HG03342 (cell line): ENCODE results near the gene SUGCT.
"Not testable (repeated sequence)": the region's sequence is repeated elsewhere in the genome, so short reads cannot be mapped to it uniquely, and the experiment has no call there.

Source experiments
- ATAC-seq: cut with Tn5 transposase; IDR thresholded peaks from one replicate; pipeline ENCODE4 v1.9.1; 2021; ENCODE audit warnings: mild to moderate bottlenecking, moderate library complexity; ENCODE audit not compliant: unreplicated experiment

Gene SUGCT

DNA sequence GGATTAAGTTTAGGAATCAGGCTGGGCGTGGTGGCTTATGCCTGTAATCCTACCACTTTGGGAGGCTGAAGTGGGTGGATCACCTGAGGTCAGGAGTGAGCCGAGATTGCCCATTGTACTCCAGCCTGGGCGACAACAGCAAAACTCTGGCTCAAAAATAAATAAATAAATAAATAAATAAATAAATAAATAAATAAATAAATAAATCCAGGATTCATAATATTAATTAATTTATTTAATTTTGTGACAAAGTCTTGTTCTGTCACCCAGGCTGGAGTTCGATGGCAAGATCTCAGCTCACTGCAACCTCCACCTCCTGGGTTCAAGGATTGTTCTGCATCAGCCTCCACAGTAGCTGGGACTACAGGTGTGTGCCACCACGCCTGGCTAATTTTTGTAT, 4.2 kb downstream of the SUGCT start:
- ATAC-seq = no peak

DNA sequence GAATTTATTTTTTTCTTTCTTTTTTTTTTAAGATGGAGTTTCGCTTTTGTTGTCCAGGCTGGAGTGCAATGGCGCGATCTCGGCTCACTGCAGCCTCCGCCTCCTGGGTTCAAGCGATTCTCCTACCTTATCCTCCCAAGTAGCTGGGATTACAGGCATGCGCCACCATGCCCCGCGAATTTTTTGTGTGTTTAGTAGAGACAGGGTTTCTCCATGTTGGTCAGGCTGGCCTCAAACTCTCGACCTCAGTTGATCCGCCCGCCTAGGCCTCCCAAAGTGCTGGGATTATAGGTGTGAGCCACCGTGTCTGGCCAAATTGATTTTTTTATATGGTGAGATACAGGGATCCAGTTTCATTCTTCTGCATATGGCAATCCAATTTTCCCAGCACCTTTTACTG, 5.1 kb downstream of the SUGCT start:
- not testable (repeated sequence) for ATAC-seq

DNA sequence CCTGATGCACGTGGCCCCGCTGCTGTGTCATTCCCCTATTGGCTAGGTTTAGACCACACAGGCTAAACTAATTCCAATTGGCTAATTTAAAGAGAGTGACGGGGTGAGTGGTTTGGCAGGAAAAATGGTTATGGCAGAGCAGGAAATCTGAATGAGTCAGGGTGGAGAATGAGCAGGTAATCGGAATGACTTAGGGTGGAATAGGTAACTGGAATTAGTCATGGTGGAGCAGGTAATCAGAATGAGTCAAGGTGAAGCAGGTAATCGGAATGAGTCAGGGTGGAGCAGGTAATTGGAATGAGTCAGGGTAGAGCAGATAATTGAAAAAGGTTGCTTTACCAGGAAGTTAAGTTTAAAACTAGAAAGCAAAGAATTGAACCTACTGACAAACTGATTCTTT, 7.1 kb downstream of the SUGCT start:
- ATAC-seq = not testable (repeated sequence)

DNA sequence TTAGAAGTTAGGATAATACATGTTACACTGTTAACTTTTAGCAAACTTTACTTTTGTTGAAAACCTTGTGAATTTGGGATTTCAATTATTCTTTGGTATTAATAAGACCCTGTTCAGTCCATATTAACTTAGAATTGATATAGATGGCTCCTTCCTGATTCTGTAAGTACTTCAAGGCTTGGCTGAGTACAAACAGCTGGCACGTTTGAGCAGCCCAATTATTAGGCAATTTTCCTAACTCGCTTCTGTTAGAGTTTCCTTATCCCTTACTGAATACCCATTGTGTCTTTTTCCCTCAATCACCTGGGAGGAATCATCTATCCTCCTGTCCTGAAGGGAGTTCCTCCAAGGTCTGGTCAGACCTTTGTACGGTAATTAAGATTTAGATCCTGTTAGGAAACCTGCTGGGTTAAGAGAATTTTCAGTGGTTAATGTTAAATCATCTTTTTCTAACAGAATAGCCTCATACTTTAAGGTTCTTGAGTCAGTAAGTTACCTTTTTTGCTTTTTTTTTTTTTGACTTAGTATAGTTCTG, 10.9 kb downstream of the SUGCT start:
- not testable (repeated sequence) for ATAC-seq

DNA sequence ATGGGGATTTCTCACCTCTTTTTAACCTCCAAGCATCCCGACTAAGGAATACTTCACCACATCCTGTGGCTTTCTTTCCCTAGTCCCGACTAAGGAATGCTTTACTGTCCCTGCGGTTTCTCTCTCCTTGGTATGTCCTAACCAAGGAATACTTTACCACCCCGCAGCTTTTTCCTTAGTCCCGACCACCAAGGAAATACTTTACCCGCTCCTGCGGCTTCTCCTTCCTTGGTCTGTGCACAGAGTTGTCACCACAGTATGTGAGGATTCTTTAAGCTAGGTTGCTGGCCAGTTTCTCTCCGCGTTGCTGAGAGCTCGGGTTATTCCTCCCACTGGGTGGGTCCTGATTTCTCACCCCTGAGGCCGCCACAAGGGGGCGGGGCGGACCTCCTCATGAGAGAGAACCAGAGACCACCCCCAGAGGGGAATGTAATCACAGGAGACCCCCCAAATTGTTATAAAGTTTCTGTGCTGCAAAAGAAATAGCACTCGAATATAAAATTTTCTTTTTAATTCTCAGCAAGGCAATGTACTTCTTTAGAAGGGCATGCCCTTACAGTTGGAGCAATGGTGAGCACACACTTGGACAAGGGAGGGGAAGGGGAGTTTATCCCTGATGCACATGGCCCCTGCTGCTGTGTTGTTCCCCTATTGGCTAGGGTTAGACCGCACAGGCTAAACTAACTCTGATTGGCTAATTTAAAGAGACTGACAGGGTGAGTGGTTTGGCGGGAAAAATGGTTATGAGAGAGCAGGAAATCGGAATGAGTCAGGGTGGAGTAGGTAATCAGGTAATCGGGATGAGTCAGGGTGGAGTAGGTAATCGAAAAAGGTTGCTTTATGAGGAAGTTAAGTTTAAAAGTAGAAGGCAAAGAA, 12.8 kb downstream of the SUGCT start:
- no peak for ATAC-seq

DNA sequence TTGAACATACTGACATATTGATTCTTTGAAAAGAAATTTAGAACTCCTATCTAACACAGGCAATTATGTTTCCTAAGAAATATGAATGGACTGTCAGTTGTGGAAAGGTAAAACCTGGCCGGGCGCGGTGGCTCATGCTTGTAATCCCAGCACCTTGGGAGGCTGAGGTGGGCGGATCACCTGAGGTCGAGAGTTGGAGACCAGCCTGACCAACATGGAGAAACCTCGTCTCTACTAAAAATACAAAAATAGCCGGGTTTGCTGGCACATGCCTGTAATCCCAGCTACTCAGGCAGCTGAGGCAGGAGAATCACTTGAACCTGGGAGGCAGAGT, 13.4 kb downstream of the SUGCT start:
- not testable (repeated sequence) for ATAC-seq

DNA sequence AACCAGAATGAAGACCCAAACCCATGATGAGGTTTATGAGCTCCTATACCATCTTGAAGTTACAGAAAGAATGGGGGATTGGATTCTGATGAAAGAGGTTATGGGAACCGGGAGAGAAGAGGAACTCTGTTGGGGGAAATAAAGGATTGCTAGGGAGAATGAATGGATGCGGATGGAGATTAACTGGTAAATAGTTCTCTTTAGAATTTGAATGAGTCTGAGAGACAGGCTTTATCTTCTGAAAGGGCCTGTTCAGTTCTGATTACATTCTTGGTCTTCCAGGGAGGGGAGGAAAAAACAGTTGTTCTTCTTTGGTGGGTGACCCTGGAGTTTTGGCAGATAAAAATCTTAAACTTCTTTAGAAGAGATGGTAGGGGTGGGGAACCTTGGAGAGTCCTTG, 13.9 kb downstream of the SUGCT start:
- no peak for ATAC-seq

DNA sequence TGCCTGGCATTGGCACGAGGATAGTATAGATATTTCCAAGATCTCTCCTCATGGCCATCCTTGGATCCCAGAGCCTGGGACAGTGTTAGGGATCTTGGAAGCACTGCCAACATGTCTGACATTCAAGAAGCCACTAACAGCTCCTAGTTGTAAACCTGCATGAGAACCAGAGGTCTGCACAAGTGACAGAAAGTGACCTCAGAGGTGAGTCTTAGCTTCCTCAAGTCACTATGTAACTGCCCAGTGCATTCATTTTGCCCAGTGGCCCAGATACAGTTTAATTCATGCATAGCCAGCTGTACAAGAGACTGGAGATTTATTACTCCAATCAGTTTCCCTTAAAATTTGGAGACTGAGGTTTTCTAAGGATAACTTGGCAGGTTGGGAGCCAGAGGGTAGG, 16.7 kb downstream of the SUGCT start:
- no peak for ATAC-seq

DNA sequence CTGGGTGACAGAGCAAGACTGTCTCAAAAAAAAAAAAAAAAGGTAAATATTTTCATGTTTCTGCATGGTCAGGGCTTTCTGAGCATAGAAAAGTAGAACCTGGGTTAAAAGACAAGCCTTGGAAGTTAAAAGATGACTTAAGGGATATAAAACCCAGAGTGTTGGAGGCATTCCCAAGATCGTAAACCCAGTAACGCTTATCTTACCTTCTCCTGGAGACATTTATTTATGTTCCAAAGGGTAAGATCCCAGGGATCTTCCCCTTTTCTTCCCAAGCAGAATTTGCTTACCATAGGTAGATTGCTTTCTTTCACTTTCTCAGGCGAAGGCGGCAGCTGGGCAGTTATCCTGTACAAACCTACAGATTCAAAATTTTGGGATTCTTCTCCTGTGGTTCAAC, 22.2 kb downstream of the SUGCT start:
- ATAC-seq = no peak

DNA sequence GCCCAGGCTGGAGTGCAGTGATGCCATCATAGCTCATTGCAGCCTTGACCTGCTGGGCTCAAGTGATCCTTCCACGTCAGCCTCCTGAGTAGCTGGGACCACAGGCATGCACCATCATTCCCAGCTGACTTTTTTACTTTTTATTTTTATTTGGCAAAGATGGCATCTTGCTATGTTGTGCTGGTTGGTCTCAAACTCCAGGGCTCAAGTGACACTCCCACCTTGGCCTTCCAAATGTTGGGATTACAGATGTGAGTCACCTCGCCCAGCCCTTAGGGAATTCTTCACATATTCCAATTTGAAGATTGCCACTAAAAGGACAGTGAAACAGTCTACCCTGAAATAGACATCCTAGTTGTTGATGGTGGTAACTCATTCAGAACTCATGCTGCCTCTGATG, 27.7 kb downstream of the SUGCT start:
- ATAC-seq = no peak

DNA sequence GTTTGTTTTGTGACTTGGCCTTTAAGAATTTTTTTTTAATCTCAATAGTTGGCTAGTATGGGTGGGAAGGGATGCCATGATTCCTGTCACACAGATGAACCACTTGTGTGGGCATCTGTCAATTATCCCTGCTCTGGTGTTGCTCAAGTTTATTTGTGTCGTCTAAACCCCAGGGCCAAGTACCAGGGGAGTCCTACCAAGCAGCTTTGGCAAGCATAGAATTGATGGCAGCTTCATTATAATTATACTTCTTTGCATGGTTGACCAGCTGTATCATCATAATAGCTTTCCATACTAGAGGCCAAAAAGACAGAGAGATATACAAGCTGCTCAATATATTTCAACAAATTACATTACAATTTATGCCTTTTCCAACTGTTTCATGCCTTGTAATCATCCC, 30.4 kb downstream of the SUGCT start:
- ATAC-seq = no peak

DNA sequence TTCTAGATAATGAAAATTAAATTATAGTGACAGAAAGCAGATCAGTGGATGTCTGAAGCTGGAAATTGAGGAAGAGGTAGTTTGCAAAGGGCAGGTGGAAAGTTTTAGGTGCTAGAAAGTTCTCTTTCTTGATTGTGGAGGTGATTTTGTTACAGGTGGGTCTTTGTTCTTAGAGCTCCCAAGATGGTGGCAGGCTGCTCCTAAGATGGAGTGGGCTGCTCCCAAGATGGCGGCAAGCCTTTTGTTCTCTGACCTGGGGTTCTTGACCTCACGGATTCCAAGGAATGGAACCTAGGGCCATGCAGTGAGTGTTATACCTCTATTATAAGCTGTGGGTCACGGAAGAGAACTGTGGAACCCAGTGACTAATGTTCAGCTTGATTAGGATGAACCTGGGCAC, 32.5 kb downstream of the SUGCT start:
- ATAC-seq = no peak

DNA sequence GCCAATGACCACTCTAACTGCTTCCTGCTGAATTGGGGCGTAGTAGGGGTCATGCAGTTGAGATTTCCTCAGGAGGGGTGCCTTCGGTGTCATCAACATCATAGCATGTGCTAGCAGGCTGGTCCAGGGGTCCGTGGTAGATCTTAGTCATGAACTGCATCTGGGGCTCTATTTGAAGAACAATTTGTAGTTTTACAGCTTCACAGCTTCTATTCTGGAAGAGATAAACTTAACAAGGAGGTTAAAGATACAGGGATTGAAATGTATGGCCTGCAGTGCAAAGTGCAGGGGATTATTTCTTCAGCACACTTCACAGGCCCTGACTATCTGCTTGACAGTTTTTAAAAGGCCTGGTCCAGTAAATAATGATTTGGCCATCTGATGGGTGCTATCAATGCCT, 33.5 kb downstream of the SUGCT start:
- not testable (repeated sequence) for ATAC-seq

DNA sequence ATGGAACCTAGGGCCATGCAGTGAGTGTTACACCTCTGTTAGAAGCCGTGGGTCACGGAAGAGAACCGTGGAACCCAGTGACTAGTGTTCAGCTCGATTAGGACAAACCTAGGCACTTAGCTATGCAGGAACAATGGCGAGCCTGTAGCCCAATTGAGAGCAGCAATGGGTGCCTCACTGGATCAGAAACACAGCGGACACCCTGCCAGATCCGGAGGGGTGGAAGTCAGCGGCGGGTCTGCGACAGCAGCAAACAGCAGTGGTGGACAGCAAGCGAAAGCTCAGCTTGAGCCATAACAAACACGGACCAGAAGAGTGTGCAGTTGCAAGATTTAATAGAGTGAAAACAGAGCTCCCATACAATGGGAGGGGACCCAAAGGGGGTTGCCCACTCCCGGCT, 38.3 kb downstream of the SUGCT start:
- not testable (repeated sequence) for ATAC-seq

DNA sequence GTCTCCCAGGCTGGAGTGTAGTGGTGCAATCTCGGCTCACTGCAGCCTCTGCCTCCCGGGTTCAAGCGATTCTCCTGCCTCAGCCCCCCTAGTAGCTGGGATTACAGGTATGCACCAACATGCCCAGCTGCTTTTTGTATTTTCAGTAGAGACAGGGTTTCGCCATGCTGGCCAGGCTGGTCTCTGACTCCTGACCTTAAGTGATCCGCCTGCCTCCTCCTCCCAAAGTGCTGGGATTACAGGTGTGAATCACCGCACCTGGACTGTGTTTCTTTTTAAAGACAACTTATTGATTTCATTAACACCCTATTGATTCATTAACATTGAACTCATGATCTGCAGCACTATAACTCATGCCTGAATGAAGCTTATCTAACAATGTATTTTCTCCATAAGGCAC, 40.5 kb downstream of the SUGCT start:
- ATAC-seq = not testable (repeated sequence)

DNA sequence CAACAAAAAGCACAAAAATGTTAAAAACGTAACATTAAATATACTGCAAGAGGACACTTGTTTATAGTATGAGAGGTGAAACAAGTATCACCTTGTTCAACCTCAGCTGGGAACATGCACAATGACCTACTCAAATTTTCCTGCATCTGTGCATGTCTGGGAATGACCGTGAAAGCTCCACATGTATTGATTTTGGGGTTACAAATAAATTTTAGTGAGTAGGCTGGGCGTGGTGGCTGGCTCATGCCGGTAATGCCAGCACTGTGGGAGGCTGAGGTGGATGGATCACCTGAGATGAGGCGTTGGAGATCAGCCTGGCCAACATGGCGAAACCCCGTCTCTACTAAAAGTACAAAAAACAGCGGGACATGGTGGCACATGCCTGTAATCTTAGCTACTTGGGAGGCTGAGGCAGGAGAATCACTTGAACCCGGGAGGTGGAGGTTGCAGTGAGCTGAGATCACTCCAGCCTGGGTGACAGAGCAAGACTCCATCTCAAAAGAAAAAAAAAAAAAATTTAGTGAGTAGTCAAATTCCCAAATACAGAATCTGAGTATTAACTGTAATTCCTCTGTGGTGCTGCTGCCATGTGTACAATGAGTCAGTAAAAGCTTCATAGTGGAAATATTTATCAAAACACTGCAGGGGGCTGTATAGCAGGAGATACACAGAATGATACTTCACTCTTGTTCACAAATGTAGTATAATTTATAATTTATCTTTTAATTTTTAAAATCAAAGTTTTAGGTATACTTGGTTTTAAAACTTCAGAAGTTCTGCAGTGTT, 41.1 kb downstream of the SUGCT start:
- no peak for ATAC-seq

DNA sequence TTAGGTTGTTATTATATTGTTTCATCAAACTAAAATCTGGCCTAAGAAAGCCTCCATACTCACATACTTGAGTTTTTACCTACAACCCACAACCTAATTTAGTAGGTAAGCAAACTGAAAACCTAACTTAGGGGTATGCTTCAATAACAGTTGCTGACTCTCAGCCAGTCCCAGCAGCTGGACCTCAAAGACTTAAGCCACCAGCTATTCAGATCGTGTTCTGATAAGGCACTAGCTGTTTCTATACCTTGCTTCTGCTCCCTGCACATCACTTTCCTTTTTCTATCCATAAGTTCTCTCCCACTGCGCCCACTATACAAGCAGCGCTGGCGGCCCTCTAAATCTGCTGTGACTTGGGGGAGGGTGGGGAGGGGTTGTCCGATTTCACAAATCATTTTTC, 42.3 kb downstream of the SUGCT start:
- ATAC-seq = no peak

DNA sequence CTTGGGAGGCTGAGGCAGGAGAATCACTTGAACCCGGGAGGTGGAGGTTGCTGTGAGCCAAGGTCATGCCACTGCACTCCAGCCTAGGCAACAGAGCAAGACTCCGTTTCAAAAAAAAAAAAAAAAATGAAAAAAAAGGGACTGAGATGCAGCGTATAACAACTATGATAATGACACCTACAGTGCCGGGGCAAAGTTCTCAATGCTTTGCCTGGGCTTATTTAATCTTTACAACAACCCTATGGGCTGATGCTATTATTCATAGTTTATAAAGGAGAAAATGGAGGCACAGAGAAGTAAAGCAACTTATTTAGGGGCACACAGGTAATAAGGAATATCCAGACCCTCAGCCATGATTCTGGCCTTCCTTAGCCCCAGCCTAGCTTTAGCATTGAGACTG, 47.6 kb downstream of the SUGCT start:
- ATAC-seq = no peak

DNA sequence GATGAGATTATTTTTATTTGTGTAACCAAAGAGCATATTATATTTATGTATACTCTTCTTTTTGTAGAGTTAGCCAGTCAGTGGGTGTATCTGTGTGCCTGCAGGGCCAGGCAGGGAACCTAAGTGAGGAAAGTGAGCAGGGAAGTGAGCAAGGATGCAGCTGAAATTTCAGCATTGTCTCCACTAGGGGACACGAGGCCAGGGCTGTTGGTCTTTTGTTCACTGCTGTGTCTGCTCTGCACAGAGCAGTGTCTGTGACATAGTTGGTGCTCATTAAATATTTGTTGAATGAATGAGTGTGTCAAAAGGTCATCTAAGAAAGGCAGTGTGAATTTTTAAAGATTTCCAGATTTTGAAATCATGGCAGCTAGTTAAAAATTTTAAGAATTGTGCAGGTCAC, 51.8 kb downstream of the SUGCT start:
- ATAC-seq = no peak

DNA sequence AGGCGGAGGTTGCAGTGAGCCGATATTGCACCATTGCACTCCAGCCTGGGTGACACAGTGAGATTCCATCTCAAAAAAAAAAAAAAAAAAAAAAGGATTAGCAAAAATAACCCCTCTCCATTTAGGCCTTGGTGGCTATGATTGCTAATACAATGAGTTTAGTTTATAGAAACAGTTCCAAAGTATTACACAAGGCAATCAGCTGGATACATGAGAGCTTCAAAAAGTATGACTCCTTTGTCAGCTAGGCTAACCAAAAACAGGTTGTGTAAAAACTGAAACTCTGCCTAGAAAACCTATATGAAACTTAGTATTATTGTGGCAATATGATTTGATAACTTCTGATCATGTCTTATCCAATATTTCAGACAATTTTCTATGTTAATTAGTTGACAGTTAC, 57.2 kb downstream of the SUGCT start:
- ATAC-seq = no peak

DNA sequence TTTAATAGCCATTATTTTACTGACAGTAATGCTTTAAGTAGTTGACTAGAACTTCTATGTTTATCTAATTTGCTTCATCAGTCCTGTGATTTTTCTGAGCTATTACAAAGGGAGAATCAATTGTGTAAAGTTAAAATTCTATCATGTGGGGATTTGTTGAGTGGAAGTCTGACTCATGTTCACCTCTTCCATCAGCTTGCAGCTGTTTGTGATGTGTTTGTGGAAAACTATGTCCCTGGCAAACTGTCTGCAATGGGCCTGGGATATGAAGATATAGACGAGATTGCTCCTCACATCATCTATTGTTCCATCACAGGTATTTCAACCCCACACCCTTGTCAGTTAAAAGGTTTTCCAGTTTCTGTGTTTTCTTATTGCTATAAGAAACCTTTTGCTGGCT, 59.9 kb downstream of the SUGCT start:
- ATAC-seq = no peak

DNA sequence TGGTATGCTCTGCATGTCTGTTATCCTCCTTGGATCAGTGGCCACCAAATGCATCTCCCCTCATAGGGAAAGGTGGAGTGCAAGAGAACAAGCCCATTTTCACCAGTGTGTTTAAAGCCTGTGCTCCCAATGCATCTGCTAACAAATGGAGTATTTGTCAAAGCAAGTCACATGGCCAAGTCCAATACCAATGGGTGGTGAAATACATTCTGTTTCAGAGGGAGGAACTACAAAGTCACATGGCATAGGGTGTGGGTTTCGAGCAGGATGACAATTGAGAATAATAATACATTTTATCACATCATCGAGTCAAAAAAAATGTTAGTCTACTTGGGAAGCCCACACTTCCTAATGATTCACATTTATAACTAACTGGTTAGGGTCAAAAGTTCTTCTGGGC, 62.7 kb downstream of the SUGCT start:
- ATAC-seq = no peak
